Measurements from ENCODE around the gene ADAMTSL2.

Gene ADAMTSL2

GRCh38 chr9:133575186-133576030, 40.9 kb downstream of the ADAMTSL2 start:
- no peak for DNase-seq (ENCODE audit: low spot score)

GRCh38 chr9:133576031-133576874, 41.7 kb downstream of the ADAMTSL2 start:
- DNase-seq (ENCODE audit: low spot score) = no peak

- no peak for DNase-seq (ENCODE audit: low spot score)
Observed at GRCh38 chr9:133576875-133577736, 42.6 kb downstream of the ADAMTSL2 start.

- no peak for DNase-seq (ENCODE audit: low spot score)
Observed at GRCh38 chr9:133577737-133578112, 43.2 kb downstream of the ADAMTSL2 start.

- no peak for DNase-seq (ENCODE audit: low spot score)
Observed at GRCh38 chr9:133578524-133579441, 44.3 kb downstream of the ADAMTSL2 start.

GRCh38 chr9:133579601-133580418, 45.3 kb downstream of the ADAMTSL2 start:
- DNase-seq (ENCODE audit: low spot score) = no peak

- no peak for DNase-seq (ENCODE audit: low spot score)
Observed at GRCh38 chr9:133580419-133580738, 45.9 kb downstream of the ADAMTSL2 start.

- DNase-seq (ENCODE audit: low spot score) = no peak
Observed at GRCh38 chr9:133581011-133581410, 46.5 kb downstream of the ADAMTSL2 start.

- no peak for DNase-seq (ENCODE audit: low spot score)
Observed at GRCh38 chr9:133581513-133582343, 47.2 kb downstream of the ADAMTSL2 start.

- no peak for DNase-seq (ENCODE audit: low spot score)
Observed at GRCh38 chr9:133582501-133583045, 48.1 kb downstream of the ADAMTSL2 start.

GRCh38 chr9:133583111-133583510, 48.6 kb downstream of the ADAMTSL2 start:
- DNase-seq (ENCODE audit: low spot score) = no peak

GRCh38 chr9:133583586-133583985, 49.1 kb downstream of the ADAMTSL2 start:
- DNase-seq (ENCODE audit: low spot score) = no peak

GRCh38 chr9:133584167-133584558, 49.7 kb downstream of the ADAMTSL2 start:
- DNase-seq (ENCODE audit: low spot score) = no peak

GRCh38 chr9:133584559-133585476, 50.3 kb downstream of the ADAMTSL2 start:
- no peak for DNase-seq (ENCODE audit: low spot score)

- no peak for DNase-seq (ENCODE audit: low spot score)
Observed at GRCh38 chr9:133585481-133586351, 51.2 kb downstream of the ADAMTSL2 start.

- DNase-seq (ENCODE audit: low spot score) = no peak
Observed at GRCh38 chr9:133587051-133587450, 52.5 kb downstream of the ADAMTSL2 start.

- DNase-seq (ENCODE audit: low spot score) = no peak
Observed at GRCh38 chr9:133587466-133587865, 53.0 kb downstream of the ADAMTSL2 start.
